Loucy (cell line): ENCODE data around the gene SYMPK.

Source experiments
- H2AFZ ChIP-seq: fragments of 200-600 bp; sonication (generic); 2 replicates; pipeline ENCODE4 v1.6.0; 2016; ENCODE audit warnings: antibody characterized with exemption, mild to moderate bottlenecking, low read length, moderate library complexity
- H3F3A ChIP-seq: fragments of 200-600 bp; 2 replicates; pipeline ENCODE4 v1.6.0; 2016; ENCODE audit warnings: antibody characterized with exemption, low read depth, mild to moderate bottlenecking
- H3K27me3 ChIP-seq: fragments of 200-600 bp; sonication (generic); 2 replicates; pipeline ENCODE4 v1.6.1; 2014; ENCODE audit warnings: low read length, mild to moderate bottlenecking; ENCODE audit not compliant: insufficient read depth, poor library complexity, severe bottlenecking
- H3K36me3 ChIP-seq: fragments of 200-600 bp; sonication (generic); 2 replicates; pipeline ENCODE4 v1.6.1; 2016; ENCODE audit warnings: low read length; ENCODE audit not compliant: insufficient read depth
- H3K4me1 ChIP-seq: fragments of 200-600 bp; sonication (generic); 2 replicates; pipeline ENCODE4 v1.5.1; 2014; ENCODE audit warnings: low read length, mild to moderate bottlenecking; ENCODE audit not compliant: insufficient read depth, poor library complexity, severe bottlenecking
- H3K4me2 ChIP-seq: fragments of 200-600 bp; sonication (generic); 2 replicates; pipeline ENCODE4 v1.6.0; 2014; ENCODE audit warnings: antibody characterized with exemption, low read length, low read depth, mild to moderate bottlenecking; ENCODE audit not compliant: poor library complexity, severe bottlenecking
- H3K4me3 ChIP-seq: fragments of 200-600 bp; sonication (generic); 2 replicates; pipeline ENCODE4 v1.5.1; 2014; ENCODE audit warnings: low read length, mild to moderate bottlenecking, mixed read lengths; ENCODE audit not compliant: poor library complexity, severe bottlenecking
- H3K79me2 ChIP-seq: fragments of 200-600 bp; sonication (generic); 2 replicates; pipeline ENCODE4 v1.6.1; 2014; ENCODE audit warnings: low read length; ENCODE audit not compliant: insufficient read depth
- H3K9ac ChIP-seq: fragments of 200-600 bp; sonication (generic); 2 replicates; pipeline ENCODE4 v1.6.0; 2014; ENCODE audit warnings: mild to moderate bottlenecking, low read depth, low read length, moderate library complexity; ENCODE audit not compliant: poor library complexity, severe bottlenecking
- H3K9me2 ChIP-seq: fragments of 200-600 bp; sonication (generic); replicated peaks from 2 replicates; pipeline ENCODE4 v1.6.1; 2016; ENCODE audit warnings: low read depth, low read length, mixed read lengths
- H3K9me3 ChIP-seq: fragments of 200-600 bp; sonication (generic); 2 replicates; pipeline ENCODE4 v1.6.1; 2014; ENCODE audit warnings: mild to moderate bottlenecking, antibody characterized with exemption, low read length, low read depth; ENCODE audit not compliant: insufficient read depth
- H4K20me1 ChIP-seq: fragments of 200-600 bp; sonication (generic); 2 replicates; pipeline ENCODE4 v1.6.0; 2014; ENCODE audit warnings: antibody characterized with exemption, low read length, mild to moderate bottlenecking; ENCODE audit not compliant: insufficient read depth, poor library complexity, severe bottlenecking
- CTCF ChIP-seq: fragments of 200-600 bp; sonication (generic); conservative IDR thresholded peaks from 2 replicates; pipeline ENCODE4 v1.5.1; 2014; ENCODE audit warnings: mild to moderate bottlenecking, antibody characterized with exemption, low read length
- EZH2phosphoT487 ChIP-seq: fragments of 200-600 bp; IDR thresholded peaks from 2 replicates; pipeline ENCODE4 v1.6.1; 2018; ENCODE audit warnings: antibody characterized with exemption, mild to moderate bottlenecking, moderate library complexity, borderline replicate concordance

The SYMPK gene

GRCh38 chr19:45887200-45887710 lies 24.3 kb upstream of the SYMPK start:
- H3K36me3 ChIP-seq, result no peaks in the 10 kb centered on the region
- H3K9ac ChIP-seq, result peak overlapping the region; percentile 89
- no peaks in the 10 kb centered on the region for H3F3A ChIP-seq
- peak overlapping the region; percentile 84 for H3K4me3 ChIP-seq
- no peaks in the 10 kb centered on the region for H3K9me2 ChIP-seq
- peaks cover 28% of the 10 kb centered on the region for H3K79me2 ChIP-seq
- peaks cover 27% of the 10 kb centered on the region for H4K20me1 ChIP-seq
- no peaks in the 10 kb centered on the region for H3K9me3 ChIP-seq
- H3K27me3 ChIP-seq, result no peaks in the 10 kb centered on the region
- peaks cover 21% of the 10 kb centered on the region for H3K4me1 ChIP-seq
- peak overlapping the region; percentile 90 for H3K4me2 ChIP-seq
- no peak for TF ChIP-seq CTCF
- no peak for TF ChIP-seq EZH2phosphoT487
- peak overlapping the region; percentile 88 for H2AFZ ChIP-seq

- no peaks in the 10 kb centered on the region for H3K27me3 ChIP-seq
- H3K9ac ChIP-seq, result peak overlapping the region; percentile 89
- peak overlapping the region; percentile 88 for H2AFZ ChIP-seq
- H3K4me2 ChIP-seq, result peak overlapping the region; percentile 90
- peak overlapping the region; percentile 84 for H3K4me3 ChIP-seq
- H3K9me3 ChIP-seq, result no peaks in the 10 kb centered on the region
- H3K9me2 ChIP-seq, result no peaks in the 10 kb centered on the region
- H3K79me2 ChIP-seq, result peaks cover 28% of the 10 kb centered on the region
- peaks cover 27% of the 10 kb centered on the region for H4K20me1 ChIP-seq
- H3K36me3 ChIP-seq, result no peaks in the 10 kb centered on the region
- peaks cover 21% of the 10 kb centered on the region for H3K4me1 ChIP-seq
- TF ChIP-seq EZH2phosphoT487, result no peak
- TF ChIP-seq CTCF, result no peak
- H3F3A ChIP-seq, result no peaks in the 10 kb centered on the region
These were observed 23.7 kb upstream of the SYMPK start for GRCh38 chr19:45886427-45887199.

GRCh38 chr19:45885556-45886426 lies 22.8 kb upstream of the SYMPK start, which contains the start of gene IRF2BP1:
IRF2BP1 (minus strand) TSS chr19:45886141; CDS start chr19:45885774, 367 bp downstream.
- no peaks in the 10 kb centered on the region for H3K36me3 ChIP-seq
- H3K4me2 ChIP-seq, result peak within 1 kb of the TSS; percentile 94
- peaks cover 28% of the 10 kb centered on the region for H3K79me2 ChIP-seq
- no peaks in the 10 kb centered on the region for H3F3A ChIP-seq
- H2AFZ ChIP-seq, result peak within 1 kb of the TSS; percentile 88
- no peak for TF ChIP-seq EZH2phosphoT487
- TF ChIP-seq CTCF, result no peak
- no peaks in the 10 kb centered on the region for H3K27me3 ChIP-seq
- peaks cover 27% of the 10 kb centered on the region for H4K20me1 ChIP-seq
- H3K9ac ChIP-seq, result peak within 1 kb of the TSS; percentile 89
- no peaks in the 10 kb centered on the region for H3K9me2 ChIP-seq
- H3K9me3 ChIP-seq, result no peaks in the 10 kb centered on the region
- H3K4me3 ChIP-seq, result peak within 1 kb of the TSS; percentile 84
- H3K4me1 ChIP-seq, result peaks cover 21% of the 10 kb centered on the region
